Right ventricle myocardium inferior (tissue), 1 donor: ENCODE results near the gene NABP1. TPM values are rescaled to one million over a fixed set of nuclear protein-coding genes. Genes with fewer than 3 reads are reported as not detected.

Source experiments
- ATAC-seq: fragments of 200-7000 bp; cut with Tn5 transposase; one replicate; pipeline ENCODE4 v1.9.1; 2020; ENCODE audit warnings: mild to moderate bottlenecking, moderate library complexity
- DNase-seq: peaks from one replicate; pipeline ENCODE4 v3.0.0; 2021; ENCODE audit errors: missing footprints
- intact Hi-C: fragments of 100-400 bp; cut with DNase I; formaldehyde crosslinking; loops from one replicate; pipeline ENCODE4 v1.11.0; 2022
- total RNA-seq: library from RNA; stranded (reverse); fragmentation: NEBNext Ultra II Directional; extraction: Animal tissue kit (Norgen Biotek cat#: 25700); gene quantifications from one replicate; pipeline ENCODE4 v1.2.1, GENCODE V29; 2021
- donor health status: DM: no; HTN: yes; CAD: no; lungs with severe emphysema.

NABP1 gene
- total RNA-seq, 1 donor from 2014 or later: 5.1 TPM

DNA sequence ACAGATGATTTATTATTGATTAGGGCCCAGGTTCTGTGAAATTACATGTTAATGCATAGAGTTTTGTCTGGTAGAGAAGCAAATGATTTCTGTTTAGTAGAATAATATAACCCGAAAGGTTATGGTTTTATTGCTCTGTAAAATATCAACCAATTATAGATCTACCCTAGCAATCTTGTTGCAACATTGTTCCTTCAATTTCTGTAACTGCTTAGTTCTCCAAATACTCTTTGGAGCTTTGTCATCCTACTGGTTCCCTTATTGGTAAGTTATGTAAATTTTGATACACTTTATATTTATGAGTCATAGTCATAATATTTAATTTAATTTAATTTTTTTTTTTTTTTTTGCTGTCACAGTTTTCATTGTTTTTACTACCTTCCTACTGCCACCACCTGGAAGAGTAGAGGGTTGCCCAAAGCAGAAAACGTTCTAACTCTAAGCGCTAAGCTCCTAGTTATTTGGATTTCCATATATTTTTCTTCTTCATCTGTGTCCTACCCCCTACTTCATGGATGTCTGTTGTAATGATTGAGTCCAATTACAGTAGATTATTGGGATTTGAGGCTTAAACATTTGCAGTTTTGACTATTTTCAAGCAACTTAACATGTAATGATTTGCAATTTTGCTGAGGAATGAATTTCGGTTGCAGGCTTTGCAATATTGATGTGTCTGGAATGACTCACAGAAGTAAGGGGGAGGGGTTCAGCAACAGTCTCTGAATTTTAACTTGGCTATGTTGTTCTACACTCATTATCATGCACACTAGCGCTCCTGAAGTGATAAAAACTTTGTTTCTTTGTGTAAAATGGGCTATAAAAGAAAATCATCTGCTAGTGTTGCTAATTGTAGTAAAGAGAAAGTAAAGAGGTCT, 51.1 kb downstream of the NABP1 start:
- intact Hi-C loops: no loop called here
- DNase-seq (no peak), ATAC-seq (no peak)

DNA sequence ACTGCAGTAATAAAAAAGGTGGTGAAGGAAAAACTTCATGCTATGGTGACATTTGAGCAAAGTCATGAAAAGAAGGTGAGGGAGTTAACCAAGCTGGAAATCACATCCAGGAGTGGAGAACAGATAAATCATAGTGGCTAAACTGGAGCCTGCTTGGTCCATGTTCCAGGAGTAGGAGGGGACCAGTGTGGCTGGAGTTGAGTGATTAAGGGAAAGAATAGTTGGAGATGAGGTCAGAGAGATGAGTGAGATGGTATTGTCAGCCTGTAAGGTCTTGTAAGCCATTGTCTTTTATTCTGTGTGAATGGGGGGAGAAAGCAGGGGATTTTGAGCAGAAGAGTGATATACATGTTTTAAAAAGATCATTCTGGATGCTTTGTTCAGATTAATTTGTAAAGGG, 52.3 kb downstream of the NABP1 start:
- intact Hi-C loops: no loop called here

More for the DNA sequence above, 52.3 kb downstream of the NABP1 start:
- DNase-seq (no peak), ATAC-seq (no peak)

Other genes with a start within 250 kb of the NABP1 start
- 109 TPM for gene CAVIN2, start 169.0 kb downstream of the NABP1 start, total RNA-seq